NCI-H2227 treated with DMSO at 0.1 percent for 48 hours (cell line): Measurements from ENCODE around the gene FERMT1.
"Not testable (repeated sequence)": the region's sequence is repeated elsewhere in the genome, so short reads cannot be mapped to it uniquely, and the experiment has no call there.

Experiments
- DNase-seq: peaks from one replicate; lab custom pipeline; 2025; lab: John Stamatoyannopoulos, UW

FERMT1 gene

GRCh38 chr20:6070829-6071695, 51.8 kb downstream of the FERMT1 start:
- no peak for DNase-seq

- DNase-seq = no peak
Measured at GRCh38 chr20:6069669-6070068, 53.2 kb downstream of the FERMT1 start.

GRCh38 chr20:6067763-6068318, 55.0 kb downstream of the FERMT1 start:
- no peak for DNase-seq

- DNase-seq = no peak
Measured at GRCh38 chr20:6066582-6066981, 56.2 kb downstream of the FERMT1 start.

GRCh38 chr20:6061544-6061943, 61.3 kb downstream of the FERMT1 start:
- no peak for DNase-seq

GRCh38 chr20:6060213-6060612, 62.6 kb downstream of the FERMT1 start:
- no peak for DNase-seq

- DNase-seq = no peak
Measured at GRCh38 chr20:6058684-6059295, 64.0 kb downstream of the FERMT1 start.

GRCh38 chr20:6057691-6058090, 65.1 kb downstream of the FERMT1 start:
- DNase-seq = no peak

GRCh38 chr20:6057139-6057538, 65.7 kb downstream of the FERMT1 start:
- no peak for DNase-seq

- DNase-seq = no peak
Measured at GRCh38 chr20:6055981-6056569, 66.8 kb downstream of the FERMT1 start.

GRCh38 chr20:6055161-6055783, 67.6 kb downstream of the FERMT1 start:
- no peak for DNase-seq

- not testable (repeated sequence) for DNase-seq
Measured at GRCh38 chr20:6054689-6055051, 68.2 kb downstream of the FERMT1 start.

- DNase-seq = no peak
Measured at GRCh38 chr20:6053776-6054688, 68.8 kb downstream of the FERMT1 start, which contains the start of gene LRRN4. TSS of gene LRRN4 (minus strand) at chr20:6054060. CDS start at chr20:6052799, 1,261 bp downstream.

GRCh38 chr20:6053064-6053775, 69.6 kb downstream of the FERMT1 start:
- no peak for DNase-seq

- no peak for DNase-seq
Measured at GRCh38 chr20:6051505-6051904, 71.3 kb downstream of the FERMT1 start.

GRCh38 chr20:6048391-6048790, 74.4 kb downstream of the FERMT1 start:
- DNase-seq = no peak

- no peak for DNase-seq
Measured at GRCh38 chr20:6046432-6046831, 76.4 kb downstream of the FERMT1 start.

GRCh38 chr20:6045566-6045965, 77.3 kb downstream of the FERMT1 start:
- no peak for DNase-seq

- DNase-seq = no peak
Measured at GRCh38 chr20:6044115-6044514, 78.7 kb downstream of the FERMT1 start.

- DNase-seq = no peak
Measured at GRCh38 chr20:6041808-6042265, 81.0 kb downstream of the FERMT1 start.
